Lower leg skin (tissue), 4 donors: ENCODE data around the gene TNNC1. TPM values are rescaled to one million over a fixed set of nuclear protein-coding genes. Genes with fewer than 3 reads are reported as not detected.

Experiments
- DNase-seq, 2 donors: peaks; one replicate each; pipeline ENCODE4 v3.0.0-alpha.2; 2019; ENCODE audit warnings: low spot score in 2 of 2
- H3K4me3 ChIP-seq: fragments of 200-600 bp; sonication (generic); 2 replicates; pipeline ENCODE4 v1.5.1; 2017; ENCODE audit warnings: mild to moderate bottlenecking, low read depth; ENCODE audit not compliant: poor library complexity, severe bottlenecking
- CTCF ChIP-seq, 3 donors: fragments of 450-650 bp; IDR thresholded peaks; one replicate each; pipeline ENCODE4 v1.5.1; 2016; ENCODE audit warnings: antibody characterized with exemption in 3 of 3, mild to moderate bottlenecking in 3 of 3, moderate library complexity in 2 of 3
- POLR2A ChIP-seq, 2 donors: fragments of 450-650 bp; IDR thresholded peaks; one replicate each; pipeline ENCODE4 v1.6.1; 2016 to 2017; ENCODE audit warnings: antibody characterized with exemption in 2 of 2, mild to moderate bottlenecking in 1 of 2, moderate library complexity in 1 of 2
- WGBS, 2 donors: methylation state at CpG; one replicate each; pipeline ENCODE4 v1.1.5; 2018; 5-methylcytosine and 5-hydroxymethylcytosine counted together
- intact Hi-C: fragments of 100-400 bp; cut with DNase I; formaldehyde crosslinking; loops from one replicate; pipeline ENCODE4 v1.15.0; 2023; ENCODE audit warnings: low total_unique reads
- total RNA-seq, 4 donors: library from RNA; depleted of rRNA; stranded (reverse); fragments of >200 nt; gene quantifications; one replicate each; pipeline ENCODE4 v1.1.0, GENCODE V29; 2016

Gene TNNC1
- total RNA-seq, 4 donors from 2014 or later: 6.3 to 73.7 (median 21.3) TPM

- 80 to 84% methylated on average over 11 of the region's 11 CpGs for WGBS, 2 donors
- no peak overlapping the region for H3K4me3 ChIP-seq
- intact Hi-C loops: loop anchor here (10.0 kb wide), 1 partner anchor 232 kb away; the partner anchor contains the start of genes GNL3 and PBRM1
- DNase-seq: no peak
- no peak for TF ChIP-seq CTCF (IDR thresholded peaks at IDR 0.05)
- no peak for TF ChIP-seq POLR2A (IDR thresholded peaks at IDR 0.05)
Measured at GRCh38 chr3:52452570-52453221, 1.1 kb downstream of the TNNC1 start.

GRCh38 chr3:52452126-52452525 lies 1.7 kb downstream of the TNNC1 start:
- intact Hi-C loops: loop anchor here (10.0 kb wide), 1 partner anchor 233 kb away; the partner anchor contains the start of genes GNL3 and PBRM1
- DNase-seq: peak in 1 of 2 donors; percentile 82
- 92 to 93% methylated on average over 4 to 6 of the region's 6 CpGs for WGBS, 2 donors
- TF ChIP-seq CTCF (IDR thresholded peaks at IDR 0.05) (no peak), POLR2A (IDR thresholded peaks at IDR 0.05) (no peak)
- no peak overlapping the region for H3K4me3 ChIP-seq

- intact Hi-C loops: loop anchor here (10.0 kb wide), 1 partner anchor 233 kb away; the partner anchor contains the start of genes GNL3 and PBRM1
Measured at GRCh38 chr3:52451237-52452083, 2.4 kb downstream of the TNNC1 start.

GRCh38 chr3:52450489-52451236 lies 3.2 kb downstream of the TNNC1 start:
- 89 to 91% methylated on average over 10 to 11 of the region's 11 CpGs for WGBS, 2 donors
- TF ChIP-seq CTCF (IDR thresholded peaks at IDR 0.05) (no peak), POLR2A (IDR thresholded peaks at IDR 0.05) (no peak)
- no peak overlapping the region for H3K4me3 ChIP-seq
- intact Hi-C loops: loop anchor here (10.0 kb wide), 1 partner anchor 234 kb away; the partner anchor contains the start of genes GNL3 and PBRM1
- DNase-seq: no peak

More at GRCh38 chr3:52451237-52452083, 2.4 kb downstream of the TNNC1 start:
- DNase-seq: peak in 1 of 2 donors; percentile 85
- no peak overlapping the region for H3K4me3 ChIP-seq
- WGBS, 2 donors: 88% methylated on average over 24 of the region's 24 CpGs
- TF ChIP-seq POLR2A (IDR thresholded peaks at IDR 0.05) (no peak), CTCF (IDR thresholded peaks at IDR 0.05) (no peak)

GRCh38 chr3:52447512-52448355 lies 6.1 kb downstream of the TNNC1 start:
- H3K4me3 ChIP-seq: no peak overlapping the region
- 78 to 84% methylated on average over 12 of the region's 12 CpGs for WGBS, 2 donors
- no peak for DNase-seq
- intact Hi-C loops: no loop called here
- TF ChIP-seq POLR2A (IDR thresholded peaks at IDR 0.05): no peak
- no peak for TF ChIP-seq CTCF (IDR thresholded peaks at IDR 0.05)
